HEK293 (cell line): Measurements from ENCODE around the gene MIEF2.
A peak's percentile ranks its signal among the peaks of the same experiment; 100 is the strongest.

ENCODE experiments used
- CTCF ChIA-PET: fragments of 350-600 bp; formaldehyde crosslinking; extraction: SDS; loops from one replicate; lab custom pipeline; 2021; ENCODE audit warnings: antibody characterized with exemption; lab: Yijun Ruan, JAX
- POLR2A ChIA-PET: fragments of 300-600 bp; formaldehyde crosslinking; extraction: SDS; loops from one replicate; lab custom pipeline; 2020; ENCODE audit warnings: antibody characterized with exemption, inconsistent platforms; lab: Yijun Ruan, JAX
- H3K27ac ChIP-seq: fragments of 200-500 bp; sonication (Bioruptor generic); 2 replicates; pipeline ENCODE4 v1.5.1; 2014; ENCODE audit warnings: low read depth, low read length, control low read depth, inconsistent platforms; ENCODE audit errors: extremely low read depth
- H3K36me3 ChIP-seq, 2 experiments: fragments of 200-500 bp in 1 of 2; sonication (Bioruptor generic) in 1 of 2; 1 replicate in 1 of 2; 2 replicates in 1 of 2; pipeline ENCODE4 v1.5.1; 2014 to 2017; ENCODE audit warnings: inconsistent platforms in 2 of 2, low read length in 2 of 2; ENCODE audit not compliant: control insufficient read depth in 2 of 2, insufficient read depth in 1 of 2
- H3K4me1 ChIP-seq: fragments of 200-500 bp; sonication (Bioruptor generic); 2 replicates; pipeline ENCODE4 v1.5.1; 2014; ENCODE audit warnings: mild to moderate bottlenecking, low read length, inconsistent platforms; ENCODE audit not compliant: control insufficient read depth, insufficient read depth
- H3K4me3 ChIP-seq: 2 replicates; pipeline ENCODE4 v1.5.1; 2011; ENCODE audit warnings: low read depth, mild to moderate bottlenecking, control low read depth, low read length, moderate library complexity
- H3K9me3 ChIP-seq: fragments of 200-500 bp; sonication (Bioruptor generic); 2 replicates; pipeline ENCODE4 v1.5.1; 2014; ENCODE audit warnings: low read depth, low read length, inconsistent platforms; ENCODE audit not compliant: control insufficient read depth, insufficient read depth
- GLI2 ChIP-seq: fragments of 450-650 bp; formaldehyde crosslinking; IDR thresholded peaks from 2 replicates; pipeline ENCODE4; 2017; ENCODE audit warnings: missing biosample characterization, missing genetic modification characterization, low read depth, borderline replicate concordance
- GLI4 ChIP-seq: fragments of 450-650 bp; formaldehyde crosslinking; IDR thresholded peaks from 2 replicates; pipeline ENCODE4 v1.5.1; 2016; ENCODE audit warnings: missing biosample characterization, missing genetic modification characterization
- GLIS1 ChIP-seq: fragments of 450-650 bp; formaldehyde crosslinking; IDR thresholded peaks from 2 replicates; pipeline ENCODE4 v1.5.1; 2016; ENCODE audit warnings: missing biosample characterization, missing genetic modification characterization
- MEIS1 ChIP-seq: sonication (generic); formaldehyde crosslinking; IDR thresholded peaks from 2 replicates; pipeline ENCODE4 v1.8.1; 2022; ENCODE audit warnings: missing genetic modification reagents, mild to moderate bottlenecking, borderline replicate concordance
- PRDM6 ChIP-seq: fragments of 450-650 bp; formaldehyde crosslinking; IDR thresholded peaks from 2 replicates; pipeline ENCODE4 v1.5.1; 2017; ENCODE audit warnings: missing biosample characterization, missing genetic modification characterization
- SP3 ChIP-seq: fragments of 450-650 bp; formaldehyde crosslinking; IDR thresholded peaks from 2 replicates; pipeline ENCODE4 v1.5.1; 2016; ENCODE audit warnings: missing biosample characterization, missing genetic modification characterization
- ZBTB10 ChIP-seq: fragments of 450-650 bp; formaldehyde crosslinking; IDR thresholded peaks from 2 replicates; pipeline ENCODE4 v1.5.1; 2016; ENCODE audit warnings: missing biosample characterization, missing genetic modification characterization
- ZBTB44 ChIP-seq: fragments of 450-650 bp; IDR thresholded peaks from 2 replicates; pipeline ENCODE4 v1.5.1; 2018; ENCODE audit warnings: missing biosample characterization, mild to moderate bottlenecking, missing genetic modification characterization
- ZBTB49 ChIP-seq: fragments of 450-650 bp; formaldehyde crosslinking; IDR thresholded peaks from 2 replicates; pipeline ENCODE4 v1.5.1; 2016; ENCODE audit warnings: missing biosample characterization, missing genetic modification characterization, low read depth
- ZBTB7A ChIP-seq: fragments of 450-650 bp; formaldehyde crosslinking; IDR thresholded peaks from 2 replicates; pipeline ENCODE4 v1.5.1; 2016; ENCODE audit warnings: low read depth, missing biosample characterization, missing genetic modification characterization
- ZBTB8A ChIP-seq: fragments of 450-650 bp; formaldehyde crosslinking; IDR thresholded peaks from 2 replicates; pipeline ENCODE4 v1.5.1; 2016; ENCODE audit warnings: missing biosample characterization, missing genetic modification characterization
- ZEB2 ChIP-seq: fragments of 450-650 bp; formaldehyde crosslinking; IDR thresholded peaks from 2 replicates; pipeline ENCODE4 v1.5.1; 2016; ENCODE audit warnings: missing biosample characterization, missing genetic modification characterization
- ZFHX2 ChIP-seq: fragments of 450-650 bp; formaldehyde crosslinking; conservative IDR thresholded peaks from 2 replicates; pipeline ENCODE4 v1.5.1; 2016; ENCODE audit warnings: missing biosample characterization, missing genetic modification characterization
- ZNF148 ChIP-seq: fragments of 450-650 bp; formaldehyde crosslinking; IDR thresholded peaks from 2 replicates; pipeline ENCODE4 v1.5.0; 2017; ENCODE audit warnings: missing biosample characterization, missing genetic modification characterization, borderline replicate concordance
- ZNF239 ChIP-seq: fragments of 450-650 bp; formaldehyde crosslinking; IDR thresholded peaks from 2 replicates; pipeline ENCODE4 v1.5.1; 2016; ENCODE audit warnings: missing biosample characterization, missing genetic modification characterization
- ZNF24 ChIP-seq: fragments of 450-650 bp; formaldehyde crosslinking; IDR thresholded peaks from 2 replicates; pipeline ENCODE4 v1.5.1; 2016; ENCODE audit warnings: missing biosample characterization, missing genetic modification characterization
- ZNF302 ChIP-seq: fragments of 450-650 bp; formaldehyde crosslinking; IDR thresholded peaks from 2 replicates; pipeline ENCODE4 v1.5.1; 2016; ENCODE audit warnings: missing biosample characterization, missing genetic modification characterization, low read depth
- ZNF335 ChIP-seq: fragments of 450-650 bp; formaldehyde crosslinking; conservative IDR thresholded peaks from 2 replicates; pipeline ENCODE4 v1.5.1; 2016; ENCODE audit warnings: missing biosample characterization, missing genetic modification characterization
- ZNF354C ChIP-seq: fragments of 450-650 bp; formaldehyde crosslinking; IDR thresholded peaks from 2 replicates; pipeline ENCODE4 v1.5.1; 2016; ENCODE audit warnings: missing biosample characterization, missing genetic modification characterization, low read depth, borderline replicate concordance
- ZNF426 ChIP-seq: fragments of 450-650 bp; formaldehyde crosslinking; IDR thresholded peaks from 2 replicates; pipeline ENCODE4 v1.5.1; 2017; ENCODE audit warnings: missing biosample characterization, missing genetic modification characterization, mild to moderate bottlenecking, inconsistent platforms, moderate library complexity
- ZNF510 ChIP-seq: fragments of 450-650 bp; formaldehyde crosslinking; IDR thresholded peaks from 2 replicates; pipeline ENCODE4 v1.5.1; 2018; ENCODE audit warnings: mild to moderate bottlenecking, missing genetic modification characterization, missing biosample characterization; ENCODE audit not compliant: insufficient replicate concordance
- ZNF544 ChIP-seq: fragments of 450-650 bp; formaldehyde crosslinking; IDR thresholded peaks from 2 replicates; pipeline ENCODE4 v1.5.0; 2017; ENCODE audit warnings: missing biosample characterization, missing genetic modification characterization
- ZNF555 ChIP-seq: fragments of 450-650 bp; formaldehyde crosslinking; conservative IDR thresholded peaks from 2 replicates; pipeline ENCODE4 v1.5.1; 2017; ENCODE audit warnings: missing biosample characterization, mild to moderate bottlenecking, missing genetic modification characterization, inconsistent platforms
- ZNF626 ChIP-seq: fragments of 450-650 bp; sonication (Bioruptor Pico); formaldehyde crosslinking; IDR thresholded peaks from 2 replicates; pipeline ENCODE4 v1.5.1; 2018; ENCODE audit warnings: missing biosample characterization, missing genetic modification characterization, inconsistent platforms
- ZNF645 ChIP-seq: fragments of 450-650 bp; formaldehyde crosslinking; IDR thresholded peaks from 2 replicates; pipeline ENCODE4; 2016; ENCODE audit warnings: missing biosample characterization, missing genetic modification characterization

MIEF2 gene

GRCh38 chr17:18267927-18268711, 7.7 kb downstream of the MIEF2 start:
- Histone ChIP-seq H3K36me3 (peaks cover 14 to 57% of the 10 kb centered on the region in 2 experiments), H3K4me3 (no peak overlapping the region), H3K27ac (peak overlapping the region; percentile 49), H3K4me1 (peaks cover 6% of the 10 kb centered on the region; the same call in 1 of the 2 replicates), H3K9me3 (no peaks in the 10 kb centered on the region)
- ChIA-PET CTCF (interaction anchor here (0.5 to 0.9 kb wide), 3 partner anchors 10 to 69 kb away, joined by 3 read pairs; no protein-coding TSS in a partner anchor), POLR2A (interaction anchor here (0.6 to 4.7 kb wide), 6 partner anchors 8 to 110 kb away, joined by 3 to 24 read pairs (median 3); partner anchors contain the start of genes FLII, MIEF2 and TOP3A)
- no peak for TF ChIP-seq ZNF555 (tag by site-specific recombination)
- no peak for TF ChIP-seq ZNF302 (tag by site-specific recombination)
- no peak for TF ChIP-seq ZNF626 (tag by site-specific recombination)
- TF ChIP-seq MEIS1 (CRISPR knock-in tag): no peak
- TF ChIP-seq ZBTB8A: no peak
- no peak for TF ChIP-seq ZBTB7A (tag by site-specific recombination)
- TF ChIP-seq ZBTB44 (tag by site-specific recombination): no peak
- TF ChIP-seq ZNF148 (tag by site-specific recombination): no peak
- TF ChIP-seq ZNF645 (tag by site-specific recombination): no peak
- TF ChIP-seq ZNF544 (tag by site-specific recombination): no peak
- no peak for TF ChIP-seq ZBTB49
- TF ChIP-seq GLI4 (tag by site-specific recombination): no peak
- no peak for TF ChIP-seq ZNF426 (tag by site-specific recombination)
- no peak for TF ChIP-seq PRDM6
- TF ChIP-seq GLI2 (tag by site-specific recombination): no peak
- peak; percentile 73 for TF ChIP-seq ZFHX2 (tag by site-specific recombination)
- peak; percentile 62 for TF ChIP-seq ZNF335
- TF ChIP-seq ZNF510 (tag by site-specific recombination): no peak
- TF ChIP-seq ZNF239 (tag by site-specific recombination): no peak
- no peak for TF ChIP-seq GLIS1 (tag by site-specific recombination)
- no peak for TF ChIP-seq ZNF354C (tag by site-specific recombination)
- no peak for TF ChIP-seq ZBTB10 (tag by site-specific recombination)
- no peak for TF ChIP-seq ZNF24 (tag by site-specific recombination)
- no peak for TF ChIP-seq ZEB2 (tag by site-specific recombination)
- peak; percentile 26; the same call in 1 of the 2 replicates for TF ChIP-seq SP3 (tag by site-specific recombination)
